NCI-H1694 treated with DMSO at 0.1 percent for 48 hours (cell line): ENCODE results near the gene TMEFF2.

Experiments
- DNase-seq: peaks from one replicate; lab custom pipeline; 2025; lab: John Stamatoyannopoulos, UW

The TMEFF2 gene

DNA sequence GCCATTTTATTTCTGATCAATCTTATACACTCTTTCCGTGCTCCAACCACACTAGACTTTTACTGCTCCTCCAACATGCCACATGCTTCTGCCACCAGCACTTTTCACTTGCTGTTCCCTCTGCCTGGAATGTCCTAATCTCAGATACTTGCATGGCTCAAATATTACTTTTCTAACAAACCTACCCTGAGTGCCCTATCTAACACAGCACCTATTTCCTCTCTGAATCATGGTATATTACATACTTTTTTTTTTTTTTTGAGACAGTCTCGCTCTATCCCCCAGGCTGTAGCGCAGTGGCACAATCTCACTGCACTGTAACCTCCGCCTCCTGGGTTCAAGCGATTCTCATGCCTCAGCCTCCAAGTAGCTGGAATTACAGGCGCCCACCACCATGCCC is 181.5 kb downstream of the TMEFF2 start:
- DNase-seq: no peak

DNA sequence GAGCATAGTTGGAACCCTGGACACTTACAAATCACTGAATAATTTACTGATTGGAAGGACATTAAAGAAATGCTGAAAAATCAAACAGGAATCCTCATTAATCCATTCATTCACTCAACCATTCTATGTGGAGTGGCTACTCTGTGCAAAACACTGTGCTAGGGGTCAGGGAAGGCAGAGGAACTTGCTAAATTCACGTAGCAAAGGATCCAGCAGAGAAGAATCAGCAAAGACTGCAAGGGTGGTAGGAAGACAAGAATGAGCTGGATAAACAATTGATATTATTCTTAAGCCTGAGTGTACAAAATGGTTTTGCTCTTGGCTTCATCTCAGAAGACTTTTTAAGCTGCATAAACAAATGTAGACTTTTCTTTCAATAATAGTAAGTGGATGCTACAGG is 183.5 kb downstream of the TMEFF2 start:
- no peak for DNase-seq

DNA sequence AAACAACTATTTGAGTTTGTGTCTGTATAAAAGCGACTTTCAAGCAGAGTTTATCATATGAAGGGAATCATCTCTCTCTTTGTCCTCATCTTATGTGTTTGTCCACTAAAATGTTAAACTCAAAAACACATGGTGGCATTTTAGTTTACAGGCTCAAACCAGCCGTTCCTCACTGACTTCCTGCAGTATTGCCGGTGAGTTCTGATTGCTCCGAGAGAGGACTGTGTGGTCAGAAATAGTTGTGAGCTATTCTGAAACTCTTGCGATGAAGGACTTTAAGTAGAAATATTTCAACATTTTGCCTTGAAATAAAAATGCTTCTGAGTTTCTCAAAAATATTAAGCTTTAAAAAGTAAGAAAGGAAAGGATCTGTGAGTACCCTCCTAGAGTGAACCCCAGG is 184.7 kb downstream of the TMEFF2 start:
- no peak for DNase-seq

DNA sequence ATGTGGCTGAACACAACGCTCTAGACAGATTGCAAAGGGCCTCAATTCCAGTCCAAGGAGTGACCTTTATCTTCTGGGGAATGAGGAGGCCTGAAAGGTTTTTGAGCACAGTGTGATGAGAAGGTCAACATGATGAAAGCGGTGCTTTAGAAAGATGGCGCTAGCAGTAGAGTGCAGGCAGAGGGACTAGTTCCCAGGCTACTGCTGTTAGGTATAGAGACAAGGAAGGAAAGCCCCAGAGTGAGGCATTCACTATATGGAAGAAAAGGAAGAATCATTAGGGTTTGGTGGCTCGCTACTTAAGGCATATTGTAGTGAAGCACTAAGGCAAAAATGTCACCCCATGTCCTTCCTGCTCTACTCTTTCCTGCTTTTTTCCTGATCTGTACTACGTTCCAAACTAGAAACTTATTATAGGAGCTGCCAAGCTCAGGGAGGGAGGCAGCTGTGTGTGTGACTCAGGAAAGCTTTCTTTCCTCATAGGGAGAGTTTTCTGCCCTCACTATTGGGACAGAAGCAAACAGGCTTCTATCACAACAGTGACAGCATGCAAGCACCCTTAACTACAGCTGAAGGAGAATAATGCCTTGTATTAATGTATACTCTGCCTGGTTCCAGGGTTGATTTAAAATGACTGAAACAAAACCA is 187.0 kb downstream of the TMEFF2 start:
- DNase-seq: no peak

DNA sequence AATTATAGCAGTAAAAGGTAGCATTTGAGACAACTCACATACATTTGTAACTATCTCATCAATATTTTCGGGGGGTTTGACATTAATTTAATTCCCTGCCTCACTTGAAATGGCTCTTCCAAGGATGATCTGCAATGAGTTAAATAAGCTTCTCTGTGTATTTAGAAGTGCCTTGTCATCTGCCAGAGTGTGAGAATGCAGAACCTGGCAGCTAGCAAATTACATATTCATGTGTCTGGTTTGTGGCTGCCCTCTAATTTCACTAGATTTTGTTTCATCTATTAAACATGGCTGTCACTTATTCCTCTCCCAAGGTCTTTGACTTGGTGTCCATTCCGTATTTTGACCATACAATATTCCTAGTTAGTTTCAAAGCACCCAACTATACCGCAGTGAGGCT is 189.5 kb downstream of the TMEFF2 start:
- no peak for DNase-seq

DNA sequence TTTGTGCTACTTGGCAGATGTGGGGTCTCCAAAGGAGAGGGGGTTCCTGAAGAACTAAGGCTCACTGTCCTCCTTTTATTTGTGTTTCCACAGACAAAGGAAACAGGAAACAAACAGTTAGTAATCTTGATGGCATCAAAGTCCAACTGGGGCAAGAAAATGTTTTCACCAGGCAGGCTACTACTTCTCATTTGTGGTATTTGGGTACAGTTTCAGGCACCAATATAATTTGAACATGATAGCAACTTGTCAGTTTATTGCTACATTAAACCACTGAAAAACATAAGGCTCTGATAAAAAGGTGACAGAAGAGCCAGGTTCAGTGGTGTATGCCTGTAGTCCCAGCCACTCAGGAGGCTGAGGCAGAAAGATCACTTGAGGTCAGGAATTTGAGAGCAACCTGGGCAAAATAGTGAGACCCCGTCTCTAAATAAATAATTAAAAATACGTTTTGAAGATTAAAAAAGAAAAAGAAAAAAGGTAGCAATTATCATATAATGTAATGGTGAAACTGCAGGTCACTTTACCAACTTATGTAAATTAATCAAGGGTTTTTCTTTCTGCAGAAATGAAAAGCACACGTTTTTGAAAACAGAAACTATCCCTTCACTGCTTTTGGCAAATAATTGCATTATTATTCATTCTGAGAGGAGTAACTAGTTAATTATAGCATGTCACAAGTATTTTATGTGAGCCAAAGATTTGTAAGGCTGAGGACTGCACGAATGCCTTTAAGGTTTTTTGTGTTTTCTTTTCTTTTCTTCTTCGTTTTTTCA is 190.4 kb downstream of the TMEFF2 start:
- no peak for DNase-seq

DNA sequence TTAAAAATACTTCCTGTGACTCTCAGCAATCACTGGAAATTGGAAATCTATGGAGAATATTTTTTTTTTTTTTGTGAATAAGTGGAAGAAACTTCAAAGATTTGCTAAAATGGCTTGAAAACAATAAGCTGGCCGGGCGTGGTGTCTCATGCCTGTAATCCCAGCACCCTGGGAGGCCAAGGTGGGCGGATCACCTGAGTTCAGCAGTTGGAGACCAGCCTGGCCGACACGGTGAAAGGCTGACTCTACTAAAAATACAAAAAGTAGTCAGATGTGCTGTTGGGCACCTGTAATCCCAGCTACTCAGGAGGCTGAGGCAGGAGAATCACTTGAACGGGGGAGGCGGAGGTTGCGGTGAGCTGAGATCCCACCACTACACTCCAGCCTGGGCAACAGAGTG is 192.3 kb downstream of the TMEFF2 start:
- DNase-seq: no peak

DNA sequence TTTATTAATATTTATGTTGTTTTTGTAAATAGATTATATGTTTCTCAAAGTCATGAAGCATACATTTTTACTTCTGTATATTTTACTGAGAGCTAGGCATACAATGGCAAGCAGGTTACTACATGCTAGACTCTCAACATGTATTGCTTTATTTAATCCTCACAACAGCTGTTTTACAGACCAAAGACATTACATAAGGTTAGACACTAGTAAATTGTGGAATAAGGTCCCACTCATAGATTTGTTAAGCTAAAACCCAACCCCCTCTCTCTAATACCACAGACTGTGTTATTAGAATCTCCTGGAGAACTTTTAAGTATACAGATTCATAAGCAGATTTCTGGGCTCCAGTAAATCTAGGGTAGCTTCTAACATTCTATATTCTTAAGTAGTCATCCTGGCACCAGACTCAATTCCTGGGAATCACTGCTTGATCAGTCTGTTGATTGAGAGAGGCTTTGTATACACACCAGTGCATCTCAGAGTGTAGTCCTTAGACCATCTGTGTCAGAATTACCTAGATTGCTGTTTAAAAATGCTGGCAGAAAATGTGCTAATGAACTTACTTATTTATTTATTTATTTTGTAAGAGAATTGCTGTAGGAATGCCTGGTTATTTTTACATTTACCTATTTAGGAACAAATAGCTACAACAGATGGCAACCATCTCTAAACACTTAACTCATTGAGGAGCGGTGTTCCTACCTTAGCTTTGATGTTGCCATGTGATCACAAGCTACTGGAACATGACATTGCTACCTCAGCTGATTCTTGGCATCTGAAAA is 194.3 kb downstream of the TMEFF2 start:
- peak; percentile 99 for DNase-seq

DNA sequence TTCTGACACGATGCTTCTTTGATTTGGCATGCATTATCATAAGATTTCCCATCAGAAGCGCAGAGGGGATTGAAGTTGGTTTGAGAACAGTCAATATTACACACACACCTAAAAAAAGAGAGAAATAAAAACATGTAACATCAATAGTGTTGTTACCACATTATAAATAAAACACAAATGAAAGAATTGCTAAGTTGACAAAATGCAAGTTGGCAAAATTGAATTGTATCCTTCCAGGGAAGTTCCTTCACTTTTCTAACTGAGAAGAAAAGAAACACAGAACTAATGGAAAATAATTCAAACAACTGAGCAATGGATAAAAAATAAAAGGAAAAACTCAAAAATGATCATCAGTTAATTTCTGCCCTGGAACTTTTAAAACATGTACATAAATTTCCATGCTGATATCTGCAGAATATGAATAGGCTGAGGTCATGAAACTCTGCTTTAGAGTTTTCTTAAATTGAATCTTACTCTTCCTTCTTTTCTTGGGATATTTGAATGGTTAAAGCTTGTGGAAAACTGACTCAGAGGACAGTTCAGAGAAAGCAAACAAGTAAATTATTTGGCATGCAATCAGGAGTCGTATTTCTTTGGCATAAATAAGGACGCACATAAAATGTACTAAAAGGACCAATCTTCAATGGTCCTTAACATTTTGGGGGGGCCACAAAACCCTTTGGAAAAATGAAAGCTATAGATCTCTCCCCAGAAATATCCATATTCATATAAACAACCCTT is 195.5 kb downstream of the TMEFF2 start:
- DNase-seq: peak; percentile 49

DNA sequence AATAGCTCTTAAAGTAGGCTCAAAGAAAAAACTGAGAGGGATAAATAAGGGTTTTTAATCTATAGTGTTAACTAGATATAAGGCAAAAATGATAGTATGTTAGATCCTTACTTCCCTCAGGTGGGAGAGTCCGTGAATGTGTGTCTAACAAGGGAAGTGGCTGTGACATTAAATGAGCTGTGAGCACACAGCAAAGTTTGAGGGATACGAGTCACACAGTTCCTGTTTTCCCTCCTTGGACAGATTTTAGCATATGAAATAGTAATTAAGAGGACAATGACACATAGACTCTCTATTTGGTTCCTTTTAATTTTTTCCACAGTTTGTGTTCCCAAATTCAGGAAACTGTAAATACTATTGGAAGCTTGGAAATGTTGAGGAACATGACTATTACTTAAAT is 199.4 kb downstream of the TMEFF2 start:
- no peak for DNase-seq

DNA sequence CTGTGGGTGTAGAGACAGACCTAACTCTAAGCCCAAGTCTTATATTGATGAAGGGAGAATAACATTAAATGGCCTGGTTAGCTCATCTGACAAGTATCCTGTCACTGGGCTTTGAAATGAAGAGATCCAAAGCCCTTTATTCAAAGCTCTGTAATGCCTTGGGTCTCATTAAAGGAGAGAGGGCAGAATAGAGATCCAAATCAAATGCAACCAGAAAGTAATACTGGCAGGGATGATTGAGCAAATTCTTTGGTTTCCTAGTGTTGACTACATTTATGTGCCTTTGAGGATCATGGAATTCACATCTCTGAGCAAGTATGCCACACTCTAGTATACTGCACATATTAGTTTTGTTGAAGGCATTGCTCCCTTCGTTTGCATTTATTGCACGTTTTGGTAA is 200.0 kb downstream of the TMEFF2 start:
- no peak for DNase-seq

DNA sequence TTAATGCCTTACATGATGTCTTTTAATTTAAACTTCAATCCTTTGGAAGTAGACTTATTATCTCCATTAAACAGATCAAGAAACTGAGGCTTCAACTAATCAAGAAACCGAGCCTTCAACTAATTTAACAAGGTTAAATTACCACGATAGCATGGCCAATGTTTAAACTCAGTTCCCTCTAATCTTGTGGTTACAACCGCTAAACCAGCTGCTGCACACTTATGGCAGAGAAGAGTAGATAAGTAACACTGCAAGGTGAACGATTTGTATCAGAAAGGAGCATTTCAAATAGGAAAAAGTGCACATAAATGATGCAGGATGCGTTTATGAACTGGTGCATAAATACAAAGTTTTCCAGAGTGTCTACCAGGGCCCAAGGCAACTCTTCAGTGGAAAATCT is 203.3 kb downstream of the TMEFF2 start:
- no peak for DNase-seq

DNA sequence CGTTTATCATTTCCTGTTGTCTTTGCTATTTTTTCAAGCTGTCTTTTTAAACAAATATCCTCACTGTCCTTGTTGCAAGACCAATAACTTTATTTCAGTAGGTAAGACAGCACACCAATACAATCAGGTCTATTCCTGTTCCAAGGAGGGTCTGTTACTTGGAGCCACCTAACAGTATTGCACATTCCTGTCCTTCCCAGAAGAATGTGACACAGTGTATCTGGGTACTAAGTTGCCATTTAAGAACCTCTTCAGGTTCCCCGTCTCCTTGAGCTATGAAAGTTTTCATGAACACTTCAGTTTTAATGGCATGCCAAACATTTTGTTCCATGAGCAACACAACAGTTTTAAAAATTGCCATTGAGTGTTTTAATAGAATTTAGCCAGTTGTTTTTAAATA is 209.0 kb downstream of the TMEFF2 start:
- DNase-seq: no peak

DNA sequence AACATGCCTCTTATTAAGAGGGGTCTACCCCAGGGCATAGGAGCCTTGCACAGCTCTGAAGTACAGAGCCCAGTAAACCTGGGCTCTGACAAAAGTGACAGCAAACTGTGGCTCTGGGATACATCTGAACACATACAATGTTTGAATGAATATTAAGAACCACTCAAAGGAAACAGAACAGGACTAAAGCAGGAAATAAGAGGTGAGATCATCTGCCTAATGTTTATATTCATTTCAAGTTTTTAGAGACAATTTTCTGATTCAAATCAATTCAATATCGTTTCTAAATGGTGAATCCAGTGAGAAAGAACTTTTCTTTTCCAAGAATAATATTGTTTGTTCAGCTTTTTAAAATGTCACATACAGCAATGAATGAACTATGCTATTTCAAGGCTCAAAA is 211.1 kb downstream of the TMEFF2 start:
- DNase-seq: no peak

DNA sequence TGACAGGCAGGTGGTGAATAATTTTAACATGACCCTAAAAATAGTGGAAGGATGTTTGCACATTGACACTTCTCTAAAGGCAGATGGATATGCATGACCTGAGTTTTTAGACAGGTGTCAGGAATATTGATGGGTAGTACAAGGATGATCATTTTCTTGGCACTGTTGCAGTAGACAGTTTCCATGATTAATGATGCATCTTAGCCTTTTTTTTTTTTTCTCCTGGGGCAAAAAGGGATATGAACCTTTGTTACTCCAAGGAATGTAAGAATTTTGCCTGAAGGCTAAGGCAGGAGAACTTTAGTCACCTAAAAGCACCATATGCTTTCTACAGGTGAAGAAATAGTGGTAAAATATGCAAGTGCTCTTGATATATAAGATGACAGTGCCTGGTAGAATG is 211.5 kb downstream of the TMEFF2 start:
- no peak for DNase-seq

DNA sequence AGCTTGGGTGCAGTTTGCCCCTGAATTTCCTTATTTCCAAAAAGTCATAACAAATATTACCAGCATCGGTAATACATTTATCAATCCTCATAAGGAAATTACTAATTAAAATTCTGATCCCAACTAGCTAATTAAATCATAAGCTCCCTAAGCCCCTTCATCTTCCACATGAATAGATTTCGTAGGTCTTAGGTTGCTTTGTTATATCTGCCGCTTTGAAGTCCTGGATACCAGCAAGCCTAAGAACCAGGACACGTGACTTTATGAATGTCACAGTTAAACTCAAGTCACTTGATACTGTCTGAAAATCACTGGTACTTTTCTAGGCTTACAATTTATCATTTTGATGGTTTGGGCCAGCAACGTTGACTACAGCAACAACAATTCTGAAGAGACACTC is 213.0 kb downstream of the TMEFF2 start:
- DNase-seq: no peak

DNA sequence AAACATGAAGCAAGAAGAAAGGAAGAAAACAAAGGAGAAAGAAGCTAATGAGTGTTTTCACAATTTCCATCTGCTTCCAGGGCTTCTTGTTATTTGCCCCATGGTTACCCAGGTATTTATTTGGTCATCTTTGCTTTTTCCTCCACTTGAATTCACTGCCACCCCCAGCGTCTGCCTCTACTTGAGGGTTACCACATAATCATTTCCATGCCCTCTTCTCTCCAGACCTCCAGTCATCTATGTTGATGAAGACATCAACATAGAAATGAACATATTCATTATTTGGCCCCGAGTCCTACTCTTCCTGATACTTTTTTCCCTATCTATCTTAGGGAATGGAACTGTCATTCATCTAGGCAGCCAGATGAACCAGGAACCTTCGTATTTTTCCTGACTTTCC is 214.2 kb downstream of the TMEFF2 start:
- no peak for DNase-seq

DNA sequence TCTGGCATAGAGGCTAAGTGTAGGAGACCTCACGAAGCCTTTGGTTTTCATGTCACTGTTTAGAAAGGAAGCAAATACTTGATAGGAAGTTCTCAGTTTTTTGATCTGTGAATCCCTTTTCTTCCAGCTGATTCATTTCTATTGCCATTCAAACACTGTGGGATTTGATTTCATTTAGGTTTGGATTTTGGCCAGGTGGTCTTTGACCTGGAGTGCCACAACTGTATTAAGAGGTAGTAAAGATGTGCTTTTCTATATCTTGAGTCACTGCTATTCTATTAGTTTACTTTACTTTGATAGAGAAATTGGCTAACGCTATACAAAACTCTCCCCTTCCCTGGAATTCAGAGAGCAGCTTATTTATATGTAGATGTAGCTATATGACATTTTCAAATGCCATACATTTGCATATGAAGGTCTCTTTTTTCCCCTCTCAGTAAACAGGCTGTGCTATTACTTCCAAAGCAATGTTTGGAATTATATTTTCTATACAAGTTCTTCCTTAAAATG is 215.5 kb downstream of the TMEFF2 start:
- no peak for DNase-seq

DNA sequence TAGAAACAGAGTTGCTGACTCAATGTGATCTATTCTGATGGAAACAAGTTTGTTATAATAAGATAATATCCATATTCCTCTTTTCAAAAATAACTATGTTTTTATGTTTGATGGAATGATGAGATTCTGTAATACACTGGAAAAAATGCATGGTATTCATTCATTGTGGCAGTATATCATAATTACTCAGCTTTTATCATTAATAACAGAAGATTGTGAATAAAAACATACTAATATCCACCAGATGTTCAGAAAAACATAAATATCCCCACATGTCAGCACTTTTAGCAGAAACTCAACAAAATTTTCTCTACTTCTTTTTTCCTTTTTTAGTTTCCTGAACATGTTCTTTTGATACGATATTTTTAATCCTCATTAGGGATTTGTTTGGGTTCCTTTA is 217.0 kb downstream of the TMEFF2 start:
- DNase-seq: no peak

DNA sequence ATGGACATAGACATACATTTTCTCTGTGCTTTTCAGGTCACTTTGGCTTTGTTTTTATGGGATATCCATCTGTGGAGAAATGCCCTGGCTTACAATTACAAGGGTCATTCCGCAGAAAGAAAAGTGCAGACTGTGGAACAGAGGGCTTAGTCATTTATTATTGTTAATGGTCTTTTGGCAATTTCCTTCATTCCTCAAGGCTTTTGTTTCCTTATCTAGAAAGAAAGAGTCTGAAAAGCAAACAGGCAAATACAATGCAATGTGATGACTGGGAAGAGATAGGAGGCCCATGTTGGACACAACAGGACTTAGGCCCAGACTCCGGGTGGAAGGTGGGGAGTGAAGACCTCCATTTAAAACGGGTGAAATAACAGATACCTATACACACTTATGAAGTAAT is 218.3 kb downstream of the TMEFF2 start:
- DNase-seq: no peak

DNA sequence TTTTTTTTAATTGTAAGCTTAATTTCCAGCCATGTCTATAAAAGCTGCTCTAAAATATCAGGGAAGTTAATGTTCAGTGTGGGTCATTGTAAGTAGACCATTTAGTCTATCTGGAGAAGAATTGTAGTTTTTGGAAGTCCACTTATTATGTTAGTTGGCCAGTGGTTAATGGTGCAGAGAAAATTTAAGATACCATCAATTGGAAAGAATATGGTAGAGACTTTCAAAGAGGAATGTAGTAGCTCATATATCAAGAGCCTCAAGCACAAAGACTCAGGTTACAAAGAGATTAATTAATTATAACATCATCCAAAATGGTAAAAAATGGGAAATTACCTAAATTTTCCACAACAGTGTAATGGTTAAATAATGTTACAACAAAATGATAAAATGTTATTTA is 220.1 kb downstream of the TMEFF2 start:
- no peak for DNase-seq

DNA sequence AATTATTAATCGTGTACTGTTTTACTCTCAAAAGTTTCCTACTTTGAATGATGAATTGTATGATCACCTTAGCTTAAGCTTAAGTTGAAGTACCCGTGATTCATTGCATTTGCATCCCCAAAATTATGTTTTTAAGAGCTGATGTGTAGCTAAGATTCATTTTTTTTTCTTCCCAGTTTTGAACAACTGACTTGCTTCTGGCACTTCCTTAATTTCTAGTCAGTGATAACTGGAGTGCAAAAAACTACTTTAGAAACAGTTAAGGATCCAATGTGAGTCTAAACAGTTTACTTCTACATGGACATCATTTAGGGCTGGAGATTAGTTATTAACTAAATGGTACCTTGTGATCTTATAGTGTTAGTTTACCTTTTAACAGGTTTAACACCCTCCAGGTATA is 223.9 kb downstream of the TMEFF2 start:
- no peak for DNase-seq
